OCI-LY7 (cell line): ENCODE data around the gene NUCB1. TPM values are rescaled to one million over a fixed set of nuclear protein-coding genes. Genes with fewer than 3 reads are reported as not detected.
A peak's percentile ranks its signal among the peaks of the same experiment; 100 is the strongest.
"Not testable (repeated sequence)": the region's sequence is repeated elsewhere in the genome, so short reads cannot be mapped to it uniquely, and the experiment has no call there.

ENCODE experiments used
- BruUV-seq: library from RNA; stranded (reverse); fragments of 400-500 nt; replicated peaks from 2 replicates; lab custom pipeline; 2021; lab: Mats Ljungman, UMichigan
- CTCF ChIA-PET: fragments of 300-600 bp; sonication (Branson Sonifier 250); formaldehyde crosslinking; loops from one replicate; lab custom pipeline; 2022; ENCODE audit warnings: antibody characterized with exemption; ENCODE audit not compliant: unreplicated experiment; lab: Charles Lee
- POLR2A ChIA-PET: fragments of 300-600 bp; sonication (Branson Sonifier 250); formaldehyde crosslinking; loops from one replicate; lab custom pipeline; 2022; ENCODE audit warnings: antibody characterized with exemption; lab: Charles Lee
- DNase-seq: peaks from one replicate; pipeline ENCODE4 v3.0.0-alpha.2; 2015; ENCODE audit warnings: low spot score
- H2AFZ ChIP-seq: fragments of 200-600 bp; sonication (generic), shearing (Covaris generic); 2 replicates; pipeline ENCODE4 v1.6.1; 2014; ENCODE audit warnings: mild to moderate bottlenecking, antibody characterized with exemption, low read length, moderate library complexity
- H3K27ac ChIP-seq: fragments of 200-600 bp; sonication (generic); 2 replicates; pipeline ENCODE4 v1.5.1; 2014; ENCODE audit warnings: mixed run types, low read depth, mild to moderate bottlenecking, moderate library complexity, low read length, inconsistent platforms; ENCODE audit not compliant: poor library complexity, severe bottlenecking
- H3K36me3 ChIP-seq: fragments of 200-600 bp; sonication (generic); 2 replicates; pipeline ENCODE4 v1.6.1; 2014; ENCODE audit warnings: mild to moderate bottlenecking, antibody characterized with exemption, low read length, moderate library complexity, mixed read lengths; ENCODE audit not compliant: insufficient read depth
- H3K4me1 ChIP-seq: fragments of 200-600 bp; sonication (generic); 2 replicates; pipeline ENCODE4 v1.5.1; 2014; ENCODE audit warnings: mild to moderate bottlenecking, low read length; ENCODE audit not compliant: insufficient read depth, poor library complexity, severe bottlenecking
- H3K4me2 ChIP-seq: fragments of 200-600 bp; sonication (generic); 2 replicates; pipeline ENCODE4 v1.6.1; 2014; ENCODE audit warnings: mild to moderate bottlenecking, low read length
- H3K4me3 ChIP-seq: fragments of 200-600 bp; sonication (generic); 2 replicates; pipeline ENCODE4 v1.5.1; 2014; ENCODE audit warnings: mild to moderate bottlenecking, low read depth, low read length; ENCODE audit not compliant: poor library complexity, severe bottlenecking
- H3K79me2 ChIP-seq: fragments of 200-600 bp; sonication (generic); 2 replicates; pipeline ENCODE4 v1.6.1; 2016; ENCODE audit warnings: low read depth, mild to moderate bottlenecking, low read length, moderate library complexity, mixed read lengths; ENCODE audit not compliant: insufficient read depth
- H3K9me2 ChIP-seq: fragments of 200-600 bp; sonication (generic); 2 replicates; pipeline ENCODE4 v1.6.1; 2016; ENCODE audit warnings: mild to moderate bottlenecking, low read length, mixed read lengths; ENCODE audit not compliant: insufficient read depth
- H3K9me3 ChIP-seq: fragments of 200-600 bp; sonication (generic); 2 replicates; pipeline ENCODE4 v1.6.1; 2014; ENCODE audit warnings: mild to moderate bottlenecking, mixed run types, low read length, mixed read lengths
- H4K20me1 ChIP-seq: fragments of 200-600 bp; sonication (generic); 2 replicates; pipeline ENCODE4 v1.6.1; 2014; ENCODE audit warnings: mild to moderate bottlenecking, antibody characterized with exemption, low read length, moderate library complexity, mixed read lengths; ENCODE audit not compliant: insufficient read depth
- EZH2phosphoT487 ChIP-seq: fragments of 200-600 bp; sonication (generic); IDR thresholded peaks from 2 replicates; pipeline ENCODE4 v1.6.1; 2018; ENCODE audit warnings: low read depth, borderline replicate concordance, mild to moderate bottlenecking, mixed run types, antibody characterized with exemption, low read length, moderate library complexity, mixed read lengths
- intact Hi-C: fragments of 100-400 bp; cut with micrococcal nuclease; formaldehyde crosslinking; loops from one replicate; pipeline ENCODE4 v1.10.0; 2022; ENCODE audit not compliant: unreplicated experiment
- total RNA-seq, 2 experiments: library from RNA; depleted of rRNA in 1 of 2; stranded (reverse); fragments of >200 nt in 1 of 2; shearing (Covaris generic) in 1 of 2; gene quantifications; 2 replicates each; pipeline ENCODE4 v1.2.3, GENCODE V29; 2014 to 2022
- TF ChIP-seq, protein P1 (sequence below): fragments of 200-600 bp; sonication (generic); conservative IDR thresholded peaks from 2 replicates; pipeline ENCODE4 v1.5.1; 2014; ENCODE audit warnings: mild to moderate bottlenecking, antibody characterized with exemption, low read length, moderate library complexity, mixed read lengths

NUCB1 gene
- total RNA-seq, 2 experiments from 2014 or later, result 73.6 to 88.7 TPM

DNA sequence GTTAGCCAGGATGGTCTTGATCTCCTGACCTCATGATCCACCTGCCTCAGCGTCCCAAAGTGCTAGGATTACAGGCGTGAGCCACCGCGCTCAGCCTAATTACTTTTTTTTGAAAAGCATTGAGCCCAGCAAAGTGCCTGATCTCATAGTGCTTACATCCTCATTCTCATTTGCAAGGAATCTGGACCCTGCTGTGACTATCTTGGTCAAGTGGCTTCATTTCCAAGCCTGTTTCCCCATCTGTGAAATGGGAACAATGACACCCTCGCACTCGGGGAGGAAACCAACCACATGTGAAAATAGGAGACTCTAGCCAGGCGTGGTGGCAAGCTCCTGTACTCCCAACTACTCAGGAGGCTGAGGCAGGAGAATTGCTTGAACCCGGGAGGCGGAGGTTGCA is 30.1 kb upstream of the NUCB1 start:
- no TSS peak for BruUV-seq
- TF ChIP-seq, protein P1, sequence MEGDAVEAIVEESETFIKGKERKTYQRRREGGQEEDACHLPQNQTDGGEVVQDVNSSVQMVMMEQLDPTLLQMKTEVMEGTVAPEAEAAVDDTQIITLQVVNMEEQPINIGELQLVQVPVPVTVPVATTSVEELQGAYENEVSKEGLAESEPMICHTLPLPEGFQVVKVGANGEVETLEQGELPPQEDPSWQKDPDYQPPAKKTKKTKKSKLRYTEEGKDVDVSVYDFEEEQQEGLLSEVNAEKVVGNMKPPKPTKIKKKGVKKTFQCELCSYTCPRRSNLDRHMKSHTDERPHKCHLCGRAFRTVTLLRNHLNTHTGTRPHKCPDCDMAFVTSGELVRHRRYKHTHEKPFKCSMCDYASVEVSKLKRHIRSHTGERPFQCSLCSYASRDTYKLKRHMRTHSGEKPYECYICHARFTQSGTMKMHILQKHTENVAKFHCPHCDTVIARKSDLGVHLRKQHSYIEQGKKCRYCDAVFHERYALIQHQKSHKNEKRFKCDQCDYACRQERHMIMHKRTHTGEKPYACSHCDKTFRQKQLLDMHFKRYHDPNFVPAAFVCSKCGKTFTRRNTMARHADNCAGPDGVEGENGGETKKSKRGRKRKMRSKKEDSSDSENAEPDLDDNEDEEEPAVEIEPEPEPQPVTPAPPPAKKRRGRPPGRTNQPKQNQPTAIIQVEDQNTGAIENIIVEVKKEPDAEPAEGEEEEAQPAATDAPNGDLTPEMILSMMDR, result no peak
- no peak for TF ChIP-seq EZH2phosphoT487
- no peak overlapping the region for H3K27ac ChIP-seq
- H3K4me3 ChIP-seq, result no peak overlapping the region
- peaks cover 28% of the 10 kb centered on the region for H3K79me2 ChIP-seq
- peaks cover 9% of the 10 kb centered on the region for H4K20me1 ChIP-seq
- CTCF ChIA-PET, result no interaction called here
- POLR2A ChIA-PET, result no interaction called here
- H3K4me1 ChIP-seq, result peaks cover 48% of the 10 kb centered on the region
- H3K9me3 ChIP-seq, result no peaks in the 10 kb centered on the region
- no peaks in the 10 kb centered on the region for H3K9me2 ChIP-seq
- no peak for DNase-seq
- no peak overlapping the region for H2AFZ ChIP-seq
- peaks cover 20% of the 10 kb centered on the region for H3K36me3 ChIP-seq
- H3K4me2 ChIP-seq, result no peak overlapping the region
- intact Hi-C loops, result no loop called here

DNA sequence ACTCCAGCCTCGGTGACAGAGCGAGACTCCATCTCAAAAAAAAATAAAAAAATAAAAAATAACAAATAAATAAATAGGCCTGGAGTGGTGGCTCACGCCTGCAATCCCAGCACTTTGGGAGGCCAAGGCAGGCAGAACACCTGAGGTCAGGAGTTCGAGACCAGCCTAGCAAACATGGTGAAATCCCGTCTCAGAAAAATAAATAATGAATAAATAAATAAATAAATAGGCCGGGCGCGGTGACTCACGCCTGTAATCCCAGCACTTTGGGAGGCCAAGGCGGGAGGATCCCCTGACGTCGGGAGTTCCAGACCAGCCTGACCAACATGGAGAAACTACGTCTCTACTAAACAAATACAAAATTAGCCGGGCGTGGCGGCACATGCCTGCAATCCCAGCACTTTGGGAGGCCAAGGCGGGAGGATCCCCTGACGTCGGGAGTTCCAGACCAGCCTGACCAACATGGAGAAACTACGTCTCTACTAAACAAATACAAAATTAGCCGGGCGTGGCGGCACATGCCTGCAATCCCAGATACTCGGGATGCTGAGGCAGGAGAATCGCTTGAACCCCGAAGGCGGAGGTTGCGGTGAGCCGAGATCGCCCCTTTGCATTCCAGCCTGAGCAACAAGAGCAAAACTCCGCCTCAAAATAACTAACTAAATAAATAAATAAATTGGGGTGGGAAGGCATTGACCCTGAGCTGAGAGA is 28.5 kb upstream of the NUCB1 start:
- H3K27ac ChIP-seq, intact Hi-C loops, BruUV-seq, DNase-seq, CTCF ChIA-PET, H3K9me2 ChIP-seq, H4K20me1 ChIP-seq, H3K9me3 ChIP-seq: not testable (repeated sequence)
- Histone ChIP-seq H3K36me3 (peaks cover 27% of the 10 kb centered on the region), H3K4me2 (peak overlapping the region; percentile 50; the same call in 1 of the 2 replicates), H2AFZ (peak overlapping the region; percentile 76; the same call in 1 of the 2 replicates), H3K4me3 (peak overlapping the region; percentile 84), H3K4me1 (peaks cover 55% of the 10 kb centered on the region), H3K79me2 (peaks cover 30% of the 10 kb centered on the region)
- POLR2A ChIA-PET, result interaction anchor here (0.6 kb wide), 1 partner anchor 89 kb away, joined by 6 read pairs; no protein-coding TSS in a partner anchor

DNA sequence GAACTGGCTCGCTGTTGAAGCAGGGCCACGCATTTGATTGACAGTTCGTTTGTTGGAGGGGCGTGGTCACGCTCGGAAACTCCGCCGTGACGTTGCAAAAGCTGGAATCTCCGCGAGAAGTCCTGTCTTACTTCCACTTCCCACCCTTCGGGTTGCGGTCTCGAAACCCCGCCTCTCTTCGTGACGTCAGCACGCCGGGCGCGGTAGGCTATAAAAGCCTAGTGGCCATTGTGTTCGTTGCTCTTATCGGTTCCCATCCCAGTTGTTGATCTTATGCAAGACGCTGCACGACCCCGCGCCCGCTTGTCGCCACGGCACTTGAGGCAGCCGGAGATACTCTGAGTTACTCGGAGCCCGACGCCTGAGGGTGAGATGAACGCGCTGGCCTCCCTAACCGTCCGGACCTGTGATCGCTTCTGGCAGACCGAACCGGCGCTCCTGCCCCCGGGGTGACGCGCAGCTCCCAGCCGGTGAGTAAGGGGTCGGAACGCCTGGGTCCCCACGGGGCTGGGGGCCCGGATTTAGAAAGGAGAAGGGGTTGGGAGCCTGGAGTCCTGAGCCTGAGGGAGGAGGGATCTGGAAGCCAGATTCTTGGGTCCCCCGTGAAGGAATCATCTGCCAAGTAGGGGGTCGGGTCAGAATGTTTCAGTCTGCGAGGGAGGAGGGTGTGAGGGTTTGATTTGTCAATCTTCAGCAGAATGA is 27.8 kb upstream of the NUCB1 start, which contains the start of gene PPP1R15A:
PPP1R15A (plus strand) TSS at position 240 of the 702 bp plus-strand sequence. CDS start 813 bp downstream, outside the sequence.
- peaks cover 9% of the 10 kb centered on the region for H4K20me1 ChIP-seq
- peaks cover 30% of the 10 kb centered on the region for H3K79me2 ChIP-seq
- H3K36me3 ChIP-seq, result peaks cover 29% of the 10 kb centered on the region
- DNase-seq, result peak; percentile 98
- TF ChIP-seq, protein P1, result no peak
- no peak for TF ChIP-seq EZH2phosphoT487
- POLR2A ChIA-PET, result interaction anchor here (1.1 to 1.7 kb wide), 2 partner anchors 22 to 46 kb away, joined by 3 read pairs; no protein-coding TSS in a partner anchor
- CTCF ChIA-PET, result interaction anchor here (1.1 kb wide), 1 partner anchor 30 kb away, joined by 4 read pairs; no protein-coding TSS in a partner anchor
- H3K4me1 ChIP-seq, result peaks cover 57% of the 10 kb centered on the region
- TSS peak; percentile 79 for BruUV-seq
- peak within 1 kb of the TSS; percentile 99 for H3K4me2 ChIP-seq
- peak within 1 kb of the TSS; percentile 84 for H3K4me3 ChIP-seq
- peak within 1 kb of the TSS; percentile 99 for H3K27ac ChIP-seq
- no peaks in the 10 kb centered on the region for H3K9me2 ChIP-seq
- H2AFZ ChIP-seq, result peak within 1 kb of the TSS; percentile 76; the same call in 1 of the 2 replicates
- intact Hi-C loops, result no loop called here
- H3K9me3 ChIP-seq, result peaks cover 2% of the 10 kb centered on the region; the same call in 1 of the 2 replicates
